Heart left ventricle (tissue), 16 donors: ENCODE data around the gene AFF3. TPM values are rescaled to one million over a fixed set of nuclear protein-coding genes. Genes with fewer than 3 reads are reported as not detected.

Experiments used
- ATAC-seq, 4 donors: fragments of 200-7000 bp; cut with Tn5 transposase; one replicate each; pipeline ENCODE4 v1.9.1; 2020 to 2022; ENCODE audit warnings: moderate library complexity in 4 of 4, mild to moderate bottlenecking in 3 of 4, moderate number of reproducible peaks in 1 of 4
- DNase-seq, 5 donors: peaks; one replicate each; pipeline ENCODE4 v3.0.0-alpha.2; 2020
- H3K27ac ChIP-seq, 12 donors: fragments of 200-600 bp; sonication (generic) in 4 of 12; one replicate each; pipeline versions ENCODE4 v1.5.0 to v1.8.0; 2016 to 2022; ENCODE audit warnings: mild to moderate bottlenecking in 2 of 12
- H3K27me3 ChIP-seq, 9 donors: fragments of 200-600 bp; sonication (generic) in 2 of 9; one replicate each; pipeline versions ENCODE4 v1.5.1 to v1.8.0; 2016 to 2022; ENCODE audit warnings: mild to moderate bottlenecking in 3 of 9
- H3K36me3 ChIP-seq, 9 donors: fragments of 200-600 bp; sonication (generic) in 2 of 9; one replicate each; pipeline versions ENCODE4 v1.5.0 to v1.8.0; 2018 to 2022; ENCODE audit warnings: mild to moderate bottlenecking in 2 of 9
- H3K4me1 ChIP-seq, 12 donors: fragments of 200-600 bp; sonication (generic) in 4 of 12; one replicate each; pipeline versions ENCODE4 v1.5.0 to v1.8.0; 2016 to 2022; ENCODE audit warnings: mild to moderate bottlenecking in 3 of 12
- H3K4me3 ChIP-seq, 12 donors: fragments of 200-600 bp; sonication (generic) in 4 of 12; one replicate each; pipeline versions ENCODE4 v1.5.0 to v1.8.0; 2017 to 2022; ENCODE audit warnings: mild to moderate bottlenecking in 9 of 12, moderate library complexity in 4 of 12
- H3K9me3 ChIP-seq, 12 donors: fragments of 200-600 bp; sonication (generic) in 4 of 12; one replicate each; pipeline versions ENCODE4 v1.5.0 to v1.8.0; 2016 to 2022; ENCODE audit warnings: mild to moderate bottlenecking in 1 of 12
- POLR2A ChIP-seq, 2 donors: fragments of 450-650 bp; IDR thresholded peaks; one replicate each; pipeline ENCODE4 v1.6.1; 2017; ENCODE audit warnings: antibody characterized with exemption in 2 of 2, mild to moderate bottlenecking in 2 of 2, moderate library complexity in 2 of 2
- WGBS, 4 donors: extraction: QIAGEN DNeasy Blood & Tissue Kit in 2 of 4; methylation state at CpG; one replicate each; pipeline versions ENCODE4 v1.1.5 to v1.1.7; 2013 to 2018; 5-methylcytosine and 5-hydroxymethylcytosine counted together
- intact Hi-C, 10 donors: fragments of 100-400 bp; cut with DNase I; formaldehyde crosslinking; loops; one replicate each; pipeline versions ENCODE4 v1.11.1 to v1.14.2; 2022
- polyA plus RNA-seq, 2 donors: library from polyadenylated mRNA; stranded (reverse); fragments of 200-250 nt; gene quantifications; one replicate each; pipeline ENCODE4 v1.2.3, GENCODE V29; 2013
- total RNA-seq, 9 donors: library from RNA; depleted of rRNA in 2 of 9; stranded (reverse); fragments of >200 nt in 2 of 9; fragmentation: NEBNext Ultra II Directional in 3 of 9; extraction: Animal tissue kit (Norgen Biotek cat#: 25700) in 3 of 9; gene quantifications; one replicate each; pipeline versions ENCODE4 v1.1.0 to v1.2.4, GENCODE V29; 2016 to 2023
- TF ChIP-seq, protein P1 (sequence below), 12 donors: fragments of 200-600 bp; sonication (generic) in 4 of 12; IDR thresholded peaks; one replicate each; pipeline versions ENCODE4 v1.5.0 to v1.8.0; 2018 to 2022; ENCODE audit warnings: antibody characterized with exemption in 12 of 12, mild to moderate bottlenecking in 5 of 12
- donor health status: ischemic (EF 13 %, LVEDD 7.1; RV severe dilation, severe dysfunction).
- donor health status: healthy with polysubstance abuse.
- donor health status: DM: no; HTN: yes; CAD: no.
- donor health status: DM: no; HTN: no; CAD: no.
- donor health status: ischemic (EF 25% LVEDD 6.9; RV normal size, moderate dysfunction).
- donor health status: ischemic (EF 25% LVEDD 5.7; RV mildly dilated, moderate dysfunction).
- donor health status: healthy.
- donor health status: DM: yes; HTN: yes; CAD: no.
- donor health status: ischemic (EF 35%, LVEDD 5.7; RV mildly dilated, moderate dysfunction).
- donor health status: nonischemic (EF 11% LVEDD 7.7; RV severe dilation, severe dysfunction).
- donor health status: DM: yes; HTN: yes; CAD: no.
- donor health status: PGD.
- donor health status: ischemic (EF 29% LVEDD 5.4; RV normal size, mild dysfunction).
- donor health status: nonischemic (EF 23%, LVEDD 6.1; RV moderate dilation, normal function).

The AFF3 gene
- total and polyA plus RNA-seq, 11 donors = 1.3 to 15.5 (median 4.7) TPM

DNA sequence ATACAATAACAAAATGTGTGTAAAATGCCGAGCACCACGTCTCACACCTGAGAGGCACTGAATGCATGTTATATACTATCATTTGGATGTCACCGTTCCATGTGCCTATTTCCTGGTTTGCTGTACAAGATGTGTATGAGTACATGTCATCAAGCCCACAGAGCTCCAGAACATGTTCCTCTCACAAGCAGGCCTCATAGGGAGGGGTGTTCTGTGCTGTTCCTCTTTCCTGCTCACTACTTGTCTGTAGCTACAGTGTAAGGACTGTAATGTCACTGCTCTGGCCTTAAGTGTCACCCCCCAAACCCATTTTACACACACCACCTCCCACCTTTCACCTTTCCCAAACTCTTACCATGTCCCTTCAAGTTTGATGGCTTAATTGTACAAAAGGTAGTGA, 1.8 kb downstream of the AFF3 start:
- Histone ChIP-seq H3K9me3 (no peaks in the 10 kb centered on the region), H3K27me3 (no peaks in the 10 kb centered on the region), H3K4me3 (no peak overlapping the region), H3K36me3 (no peaks in the 10 kb centered on the region), H3K4me1 (no peaks in the 10 kb centered on the region), H3K27ac (no peak overlapping the region)
- 77 to 88% (median 80%) methylated on average over 3 of the region's 3 CpGs for WGBS, 4 donors
- TF ChIP-seq POLR2A (IDR thresholded peaks at IDR 0.05) = no peak
- TF ChIP-seq, protein P1, sequence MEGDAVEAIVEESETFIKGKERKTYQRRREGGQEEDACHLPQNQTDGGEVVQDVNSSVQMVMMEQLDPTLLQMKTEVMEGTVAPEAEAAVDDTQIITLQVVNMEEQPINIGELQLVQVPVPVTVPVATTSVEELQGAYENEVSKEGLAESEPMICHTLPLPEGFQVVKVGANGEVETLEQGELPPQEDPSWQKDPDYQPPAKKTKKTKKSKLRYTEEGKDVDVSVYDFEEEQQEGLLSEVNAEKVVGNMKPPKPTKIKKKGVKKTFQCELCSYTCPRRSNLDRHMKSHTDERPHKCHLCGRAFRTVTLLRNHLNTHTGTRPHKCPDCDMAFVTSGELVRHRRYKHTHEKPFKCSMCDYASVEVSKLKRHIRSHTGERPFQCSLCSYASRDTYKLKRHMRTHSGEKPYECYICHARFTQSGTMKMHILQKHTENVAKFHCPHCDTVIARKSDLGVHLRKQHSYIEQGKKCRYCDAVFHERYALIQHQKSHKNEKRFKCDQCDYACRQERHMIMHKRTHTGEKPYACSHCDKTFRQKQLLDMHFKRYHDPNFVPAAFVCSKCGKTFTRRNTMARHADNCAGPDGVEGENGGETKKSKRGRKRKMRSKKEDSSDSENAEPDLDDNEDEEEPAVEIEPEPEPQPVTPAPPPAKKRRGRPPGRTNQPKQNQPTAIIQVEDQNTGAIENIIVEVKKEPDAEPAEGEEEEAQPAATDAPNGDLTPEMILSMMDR (IDR thresholded peaks at IDR 0.05) = no peak
- DNase-seq = no peak
- peak in 2 of 4 donors; percentile 36 to 55 for ATAC-seq
- intact Hi-C loops = no loop called here

- H3K4me1 ChIP-seq = no peaks in the 10 kb centered on the region
- no peaks in the 10 kb centered on the region for H3K27me3 ChIP-seq
- H3K4me3 ChIP-seq = no peak overlapping the region
- ATAC-seq (no peak), DNase-seq (no peak)
- H3K36me3 ChIP-seq = no peaks in the 10 kb centered on the region
- 71 to 86% (median 75%) methylated on average over 5 of the region's 5 CpGs for WGBS, 4 donors
- TF ChIP-seq, protein P1 (IDR thresholded peaks at IDR 0.05) = no peak
- intact Hi-C loops = no loop called here
- H3K27ac ChIP-seq = no peak overlapping the region
- no peaks in the 10 kb centered on the region for H3K9me3 ChIP-seq
Observed at GRCh38 chr2:100137866-100138570, 4.4 kb downstream of the AFF3 start.

DNA sequence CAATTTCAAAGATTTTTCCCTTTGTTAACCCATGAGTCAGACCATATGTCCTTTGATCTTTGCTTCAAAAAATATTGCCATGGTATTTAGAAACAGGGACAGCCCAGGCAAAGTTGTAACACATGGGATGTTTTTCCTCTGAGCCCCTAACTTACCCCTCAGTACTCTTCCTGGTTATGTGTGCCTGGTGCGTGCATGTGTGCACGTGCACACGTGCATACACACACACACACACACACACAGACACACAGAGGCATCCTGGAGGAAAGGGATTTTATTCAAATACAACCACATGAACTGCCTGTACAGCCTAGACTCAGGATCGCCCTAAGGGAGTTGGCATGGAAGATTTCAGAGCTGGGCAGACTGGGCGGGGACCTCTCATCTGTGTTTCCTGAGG, 5.1 kb downstream of the AFF3 start:
- Histone ChIP-seq H3K27me3 (no peaks in the 10 kb centered on the region), H3K4me1 (no peaks in the 10 kb centered on the region), H3K27ac (no peak overlapping the region), H3K9me3 (no peaks in the 10 kb centered on the region), H3K36me3 (no peaks in the 10 kb centered on the region), H3K4me3 (no peak overlapping the region)
- no peak for ATAC-seq
- 82 to 91% (median 91%) methylated on average over 5 of the region's 5 CpGs for WGBS, 4 donors
- intact Hi-C loops = no loop called here
- no peak for DNase-seq
- TF ChIP-seq POLR2A (IDR thresholded peaks at IDR 0.05) = no peak
- TF ChIP-seq, protein P1 (IDR thresholded peaks at IDR 0.05) = no peak

- H3K4me3 ChIP-seq = no peak overlapping the region
- TF ChIP-seq POLR2A (IDR thresholded peaks at IDR 0.05) = no peak
- TF ChIP-seq, protein P1 (IDR thresholded peaks at IDR 0.05) = no peak
- H3K27ac ChIP-seq = no peak overlapping the region
- ATAC-seq (no peak), DNase-seq (no peak)
- intact Hi-C loops = no loop called here
- no peaks in the 10 kb centered on the region for H3K4me1 ChIP-seq
- H3K9me3 ChIP-seq = no peaks in the 10 kb centered on the region
- 87 to 96% (median 89%) methylated on average over 4 of the region's 4 CpGs for whole genome bisulfite sequencing, 4 donors
- H3K36me3 ChIP-seq = no peaks in the 10 kb centered on the region
- H3K27me3 ChIP-seq = no peaks in the 10 kb centered on the region
Observed at GRCh38 chr2:100136310-100136709, 6.1 kb downstream of the AFF3 start.
